H9 (cell line): ENCODE measurements around the gene OSGIN1. TPM values are rescaled to one million over a fixed set of nuclear protein-coding genes. Genes with fewer than 3 reads are reported as not detected.

ENCODE experiments used
- DNase-seq: peaks from one replicate; pipeline ENCODE4 v3.0.0-alpha.2; 2017
- H2AFZ ChIP-seq: one replicate; pipeline ENCODE4 v1.6.1; 2013; ENCODE audit warnings: mild to moderate bottlenecking, low read length, control low read depth, moderate library complexity
- H2AK5ac ChIP-seq: 2 replicates; pipeline ENCODE4 v1.6.1; 2013; ENCODE audit warnings: low read length, control low read depth, mixed read lengths; ENCODE audit not compliant: insufficient read length
- H2BK120ac ChIP-seq: one replicate; pipeline ENCODE4 v1.6.1; 2013; ENCODE audit warnings: low read depth, mild to moderate bottlenecking, low read length, control low read depth, inconsistent platforms; ENCODE audit not compliant: poor library complexity, severe bottlenecking
- H2BK12ac ChIP-seq: 2 replicates; pipeline ENCODE4 v1.6.1; 2013; ENCODE audit warnings: low read length, control low read depth, mixed read lengths, low read depth; ENCODE audit not compliant: insufficient read length
- H2BK15ac ChIP-seq: 2 replicates; pipeline ENCODE4 v1.6.1; 2013; ENCODE audit warnings: low read depth, low read length, control low read depth
- H2BK20ac ChIP-seq: one replicate; pipeline ENCODE4 v1.6.1; 2013; ENCODE audit warnings: low read depth, mild to moderate bottlenecking, low read length, control low read depth, inconsistent platforms; ENCODE audit not compliant: poor library complexity, severe bottlenecking
- H2BK5ac ChIP-seq: 2 replicates; pipeline ENCODE4 v1.6.1; 2013; ENCODE audit warnings: low read length, control low read depth, mixed read lengths; ENCODE audit not compliant: insufficient read length
- H3K14ac ChIP-seq: 2 replicates; pipeline ENCODE4 v1.6.1; 2013; ENCODE audit warnings: low read length, control low read depth; ENCODE audit not compliant: insufficient read depth
- H3K18ac ChIP-seq: 2 replicates; pipeline ENCODE4 v1.6.1; 2013; ENCODE audit warnings: low read depth, mild to moderate bottlenecking, mixed read lengths, low read length, control low read depth; ENCODE audit not compliant: insufficient read length
- H3K23ac ChIP-seq: 2 replicates; pipeline ENCODE4 v1.6.1; 2013; ENCODE audit warnings: low read length, control low read depth, mixed read lengths, low read depth; ENCODE audit not compliant: insufficient read length
- H3K23me2 ChIP-seq: 2 replicates; pipeline ENCODE4 v1.6.1; 2013; ENCODE audit warnings: low read depth, mild to moderate bottlenecking, mixed read lengths, low read length, control low read depth; ENCODE audit not compliant: insufficient read length, poor library complexity, severe bottlenecking
- H3K27ac ChIP-seq: 2 replicates; pipeline ENCODE4 v1.5.1; 2013; ENCODE audit warnings: low read length, control low read depth, mixed read lengths, low read depth; ENCODE audit not compliant: insufficient read length
- H3K27me3 ChIP-seq: 2 replicates; pipeline ENCODE4 v1.6.1; 2013; ENCODE audit warnings: low read length, control low read depth, inconsistent platforms; ENCODE audit not compliant: insufficient read depth
- H3K4ac ChIP-seq: 2 replicates; pipeline ENCODE4 v1.6.1; 2013; ENCODE audit warnings: low read depth, mild to moderate bottlenecking, control low read depth, inconsistent platforms, low read length, moderate library complexity
- H3K4me1 ChIP-seq: 2 replicates; pipeline ENCODE4 v1.6.1; 2013; ENCODE audit warnings: low read length, control low read depth, inconsistent platforms; ENCODE audit not compliant: insufficient read depth
- H3K4me2 ChIP-seq: 2 replicates; pipeline ENCODE4 v1.6.1; 2013; ENCODE audit warnings: low read length, control low read depth, mixed read lengths; ENCODE audit not compliant: insufficient read length, insufficient read depth
- H3K56ac ChIP-seq: 2 replicates; pipeline ENCODE4 v1.6.1; 2013; ENCODE audit warnings: low read depth, mild to moderate bottlenecking, mixed read lengths, low read length, control low read depth; ENCODE audit not compliant: insufficient read length
- H3K79me1 ChIP-seq: 2 replicates; pipeline ENCODE4 v1.6.1; 2013; ENCODE audit warnings: low read depth, mild to moderate bottlenecking, moderate library complexity, low read length, control low read depth, inconsistent platforms; ENCODE audit not compliant: insufficient read depth, poor library complexity, severe bottlenecking
- H3K79me2 ChIP-seq: 2 replicates; pipeline ENCODE4 v1.6.1; 2013; ENCODE audit warnings: low read length, control low read depth, inconsistent platforms; ENCODE audit not compliant: insufficient read depth
- H3K9ac ChIP-seq: 2 replicates; pipeline ENCODE4 v1.6.1; 2013; ENCODE audit warnings: low read length, control low read depth, mixed read lengths; ENCODE audit not compliant: insufficient read length; ENCODE audit errors: extremely low read depth
- H3K9me3 ChIP-seq: one replicate; pipeline ENCODE4 v1.6.1; 2013; ENCODE audit warnings: low read depth, low read length, inconsistent platforms; ENCODE audit not compliant: control insufficient read depth
- H3T11ph ChIP-seq: one replicate; pipeline ENCODE4 v1.6.1; 2013; ENCODE audit warnings: mild to moderate bottlenecking, low read length, control low read depth, inconsistent platforms
- H4K20me1 ChIP-seq: one replicate; pipeline ENCODE4 v1.6.1; 2013; ENCODE audit not compliant: control insufficient read depth, insufficient read length, insufficient read depth
- H4K5ac ChIP-seq: 2 replicates; pipeline ENCODE4 v1.6.1; 2013; ENCODE audit warnings: low read depth, mild to moderate bottlenecking, mixed read lengths, low read length, control low read depth; ENCODE audit not compliant: insufficient read length
- H4K8ac ChIP-seq: replicated peaks from 2 replicates; pipeline ENCODE4 v1.6.1; 2013; ENCODE audit warnings: low read length, control low read depth, mixed read lengths, low read depth; ENCODE audit not compliant: insufficient read length
- H4K91ac ChIP-seq: 2 replicates; pipeline ENCODE4 v1.6.1; 2013; ENCODE audit warnings: low read depth, mild to moderate bottlenecking, moderate library complexity, mixed read lengths, low read length, control low read depth; ENCODE audit not compliant: insufficient read length
- H3K27ac Mint-ChIP-seq, 3 experiments: 2 replicates in 2 of 3; 3 replicates in 1 of 3; pipeline ENCODE4 v1.8.0; 2020 to 2021; ENCODE audit warnings: mixed read lengths in 3 of 3, mild to moderate bottlenecking in 1 of 3, moderate library complexity in 1 of 3
- H3K27me3 Mint-ChIP-seq: 2 replicates; pipeline ENCODE4 v1.8.0; 2021; ENCODE audit warnings: low read depth, mild to moderate bottlenecking, moderate library complexity, mixed read lengths
- H3K36me3 Mint-ChIP-seq, 3 experiments: 2 replicates in 2 of 3; 3 replicates in 1 of 3; pipeline ENCODE4 v1.8.0; 2020 to 2021; ENCODE audit warnings: low read depth in 3 of 3, mixed read lengths in 3 of 3; ENCODE audit not compliant: insufficient read depth in 1 of 3
- H3K4me1 Mint-ChIP-seq, 2 experiments: 2 replicates each; pipeline ENCODE4 v1.8.0; 2020; ENCODE audit warnings: mixed read lengths in 2 of 2
- H3K4me3 Mint-ChIP-seq, 2 experiments: 2 replicates in 1 of 2; 3 replicates in 1 of 2; pipeline ENCODE4 v1.8.0; 2020 to 2021; ENCODE audit warnings: mild to moderate bottlenecking in 2 of 2, mixed read lengths in 2 of 2, moderate library complexity in 1 of 2
- H3K9me3 Mint-ChIP-seq, 2 experiments: 2 replicates in 1 of 2; 3 replicates in 1 of 2; pipeline ENCODE4 v1.8.0; 2020; ENCODE audit warnings: mild to moderate bottlenecking in 2 of 2, mixed read lengths in 2 of 2, moderate library complexity in 1 of 2
- WGBS: extraction: QIAGEN DNeasy Blood & Tissue Kit; methylation state at CpG from one replicate; pipeline ENCODE4 v1.1.7; 2013; ENCODE audit warnings: missing lambda C conversion rate, low lambda C conversion rate, mixed read lengths; ENCODE audit not compliant: insufficient read length; ENCODE audit errors: extremely low coverage; 5-methylcytosine and 5-hydroxymethylcytosine counted together
- total RNA-seq: library from RNA; stranded (reverse); gene quantifications from 2 replicates; pipeline ENCODE4 v1.2.1, GENCODE V29; 2021
- TF ChIP-seq, protein P1 (sequence below): fragments of 200-600 bp; sonication (generic); conservative IDR thresholded peaks from 3 replicates; pipeline ENCODE4 v1.8.0; 2021; ENCODE audit warnings: antibody characterized with exemption, mild to moderate bottlenecking

The OSGIN1 gene
- total RNA-seq, 1 experiment from 2014 or later, result 0.63 TPM

DNA sequence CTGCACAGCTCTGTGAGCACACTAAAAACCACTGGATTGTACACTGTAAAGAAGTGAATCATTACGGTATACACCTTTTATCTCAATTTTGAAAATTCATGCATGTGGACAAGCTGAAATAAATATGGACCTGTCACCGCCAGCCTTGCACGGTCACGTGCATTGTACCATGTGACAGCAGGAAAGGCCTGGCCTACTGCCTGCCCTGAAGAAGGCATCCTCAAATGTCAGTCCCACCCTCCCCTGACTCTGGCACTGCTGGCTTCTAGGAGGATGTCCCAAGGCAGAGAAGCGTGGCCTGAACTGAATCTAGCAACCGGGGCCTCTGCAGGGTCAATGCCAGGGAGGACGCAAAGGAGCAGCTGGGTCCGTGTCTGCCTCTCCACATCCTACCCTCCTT lies 54.9 kb downstream of the OSGIN1 start:
- no peak for DNase-seq
- no peak overlapping the region for H2AK5ac ChIP-seq
- no CpG with 5 or more reads among the region's 8 CpGs for WGBS
- no peaks in the 10 kb centered on the region for H3K36me3 Mint-ChIP-seq
- no peak overlapping the region for H3K4me3 Mint-ChIP-seq
- H3K23ac ChIP-seq, result no peak overlapping the region
- H3K56ac ChIP-seq, result no peak overlapping the region
- H2BK120ac ChIP-seq, result no peak overlapping the region
- no peak overlapping the region for H2BK5ac ChIP-seq
- no peak overlapping the region for H4K8ac ChIP-seq
- H2BK15ac ChIP-seq, result no peak overlapping the region
- no peak overlapping the region for H4K91ac ChIP-seq
- no peaks in the 10 kb centered on the region for H3K79me1 ChIP-seq
- H4K5ac ChIP-seq, result no peak overlapping the region
- H3K4me1 ChIP-seq, result no peaks in the 10 kb centered on the region
- H3K18ac ChIP-seq, result no peak overlapping the region
- no peaks in the 10 kb centered on the region for H3K23me2 ChIP-seq
- H3K27me3 ChIP-seq, result no peaks in the 10 kb centered on the region
- H3K9me3 Mint-ChIP-seq, result no peaks in the 10 kb centered on the region
- no peak overlapping the region for H2AFZ ChIP-seq
- H3K9ac ChIP-seq, result no peak overlapping the region
- H3K27ac Mint-ChIP-seq, result no peak overlapping the region
- no peaks in the 10 kb centered on the region for H3K79me2 ChIP-seq
- no peaks in the 10 kb centered on the region for H3K4me1 Mint-ChIP-seq
- no peak overlapping the region for H3K4ac ChIP-seq
- H2BK12ac ChIP-seq, result no peak overlapping the region
- no peak overlapping the region for H3K4me2 ChIP-seq
- no peaks in the 10 kb centered on the region for H4K20me1 ChIP-seq
- H3K27ac ChIP-seq, result no peak overlapping the region
- H3K9me3 ChIP-seq, result no peaks in the 10 kb centered on the region
- TF ChIP-seq, protein P1, sequence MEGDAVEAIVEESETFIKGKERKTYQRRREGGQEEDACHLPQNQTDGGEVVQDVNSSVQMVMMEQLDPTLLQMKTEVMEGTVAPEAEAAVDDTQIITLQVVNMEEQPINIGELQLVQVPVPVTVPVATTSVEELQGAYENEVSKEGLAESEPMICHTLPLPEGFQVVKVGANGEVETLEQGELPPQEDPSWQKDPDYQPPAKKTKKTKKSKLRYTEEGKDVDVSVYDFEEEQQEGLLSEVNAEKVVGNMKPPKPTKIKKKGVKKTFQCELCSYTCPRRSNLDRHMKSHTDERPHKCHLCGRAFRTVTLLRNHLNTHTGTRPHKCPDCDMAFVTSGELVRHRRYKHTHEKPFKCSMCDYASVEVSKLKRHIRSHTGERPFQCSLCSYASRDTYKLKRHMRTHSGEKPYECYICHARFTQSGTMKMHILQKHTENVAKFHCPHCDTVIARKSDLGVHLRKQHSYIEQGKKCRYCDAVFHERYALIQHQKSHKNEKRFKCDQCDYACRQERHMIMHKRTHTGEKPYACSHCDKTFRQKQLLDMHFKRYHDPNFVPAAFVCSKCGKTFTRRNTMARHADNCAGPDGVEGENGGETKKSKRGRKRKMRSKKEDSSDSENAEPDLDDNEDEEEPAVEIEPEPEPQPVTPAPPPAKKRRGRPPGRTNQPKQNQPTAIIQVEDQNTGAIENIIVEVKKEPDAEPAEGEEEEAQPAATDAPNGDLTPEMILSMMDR, result no peak
- peaks cover 17% of the 10 kb centered on the region for H3K27me3 Mint-ChIP-seq
- no peak overlapping the region for H2BK20ac ChIP-seq
- no peak overlapping the region for H3K14ac ChIP-seq
- no peak overlapping the region for H3T11ph ChIP-seq
